Measurements from ENCODE around the gene KRTAP5-6. TPM values are rescaled to one million over a fixed set of nuclear protein-coding genes. Genes with fewer than 3 reads are reported as not detected.

The KRTAP5-6 gene, protein sequence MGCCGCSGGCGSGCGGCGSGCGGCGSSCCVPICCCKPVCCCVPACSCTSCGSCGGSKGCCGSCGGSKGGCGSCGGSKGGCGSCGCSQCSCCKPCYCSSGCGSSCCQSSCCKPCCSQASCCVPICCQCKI
- total RNA-seq = not detected

DNA sequence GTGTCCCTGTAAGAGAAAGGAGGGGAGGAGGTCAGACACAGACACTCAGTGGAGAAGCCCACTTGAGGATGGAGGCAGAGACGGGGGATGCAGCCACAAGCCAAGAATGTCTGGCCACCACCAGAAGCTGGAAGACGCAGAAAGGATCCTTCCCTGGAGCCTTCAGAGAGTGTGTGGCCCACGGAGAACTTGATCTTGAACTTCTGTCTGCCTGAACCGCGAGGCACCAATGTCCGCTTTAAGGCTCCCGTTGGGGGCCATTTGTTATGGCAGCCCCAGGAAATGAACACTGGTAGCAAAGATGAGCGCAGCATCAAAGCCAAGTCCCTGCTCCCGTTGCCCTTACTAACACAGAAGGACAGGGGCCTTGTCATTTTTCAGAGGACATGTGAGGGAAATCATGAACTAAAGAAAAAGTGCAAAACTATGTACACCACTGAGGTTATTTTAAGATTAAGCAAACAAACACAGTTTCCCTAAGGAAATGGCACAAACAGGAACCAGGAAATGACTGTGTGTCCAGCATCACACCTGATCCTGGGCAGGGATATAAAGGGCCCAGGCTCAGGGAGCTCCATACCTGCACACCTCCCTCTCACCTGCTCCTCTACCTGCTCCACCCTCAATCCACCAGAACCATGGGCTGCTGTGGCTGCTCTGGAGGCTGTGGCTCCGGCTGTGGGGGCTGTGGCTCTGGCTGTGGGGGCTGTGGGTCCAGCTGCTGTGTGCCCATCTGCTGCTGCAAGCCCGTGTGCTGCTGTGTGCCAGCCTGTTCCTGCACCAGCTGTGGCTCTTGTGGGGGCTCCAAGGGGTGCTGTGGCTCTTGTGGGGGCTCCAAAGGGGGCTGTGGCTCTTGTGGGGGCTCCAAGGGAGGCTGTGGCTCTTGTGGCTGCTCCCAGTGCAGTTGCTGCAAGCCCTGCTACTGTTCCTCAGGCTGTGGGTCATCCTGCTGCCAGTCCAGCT is at the start of gene KRTAP5-6:
KRTAP5-6 (plus strand) TSS at position 588 of the 963 bp plus-strand sequence; CDS start at position 639, 51 bp downstream.
- POLR2A ChIA-PET = no interaction called here
- CTCF ChIA-PET = interaction anchor here (1.2 to 3.8 kb wide), 3 partner anchors 44 to 185 kb away, joined by 3 to 21 read pairs (median 4); no protein-coding TSS in a partner anchor

DNA sequence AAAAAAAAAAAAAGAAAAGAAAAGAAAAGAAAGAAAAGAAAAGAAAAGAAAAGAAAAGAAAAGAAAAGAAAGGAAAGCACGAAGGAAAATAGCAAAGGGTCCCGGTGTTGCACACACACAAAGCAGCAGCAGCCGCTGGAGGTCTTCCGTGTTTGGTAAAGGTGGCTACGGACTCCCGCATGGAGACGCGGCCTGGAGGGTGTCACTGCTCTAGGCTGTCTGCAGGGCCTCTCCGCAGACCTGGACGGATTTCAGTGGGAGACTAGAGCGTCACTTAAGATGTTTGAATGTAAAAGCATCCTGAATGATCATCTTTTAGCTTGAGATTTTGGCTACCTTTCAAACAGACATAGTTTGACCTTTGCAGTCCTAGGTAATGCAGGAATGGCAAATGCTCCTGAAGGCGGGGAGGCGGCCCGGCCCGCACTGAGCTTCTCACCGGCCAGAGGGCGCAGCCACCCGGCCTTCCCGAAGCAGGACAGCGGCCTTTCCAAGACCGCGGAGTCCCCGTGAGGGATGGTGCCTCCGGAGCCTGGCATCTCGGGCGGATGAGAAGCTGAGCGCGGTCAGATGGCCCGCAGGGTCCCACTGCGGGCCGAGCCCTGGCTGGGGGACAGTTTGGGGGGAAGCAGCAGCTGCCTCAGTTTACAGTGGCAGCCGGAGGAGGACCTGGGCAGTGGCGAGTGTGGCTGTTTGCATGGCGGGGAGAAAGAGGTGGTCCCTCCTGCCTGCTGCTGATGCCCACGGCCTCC is 48.9 kb upstream of the KRTAP5-6 start:
- ChIA-PET POLR2A (no interaction called here), CTCF (no interaction called here)

GRCh38 chr11:1648653-1649420 is 48.2 kb upstream of the KRTAP5-6 start:
- ChIA-PET POLR2A (no interaction called here), CTCF (interaction anchor here (2.0 kb wide), 1 partner anchor 184 kb away, joined by 4 read pairs; no protein-coding TSS in a partner anchor)

DNA sequence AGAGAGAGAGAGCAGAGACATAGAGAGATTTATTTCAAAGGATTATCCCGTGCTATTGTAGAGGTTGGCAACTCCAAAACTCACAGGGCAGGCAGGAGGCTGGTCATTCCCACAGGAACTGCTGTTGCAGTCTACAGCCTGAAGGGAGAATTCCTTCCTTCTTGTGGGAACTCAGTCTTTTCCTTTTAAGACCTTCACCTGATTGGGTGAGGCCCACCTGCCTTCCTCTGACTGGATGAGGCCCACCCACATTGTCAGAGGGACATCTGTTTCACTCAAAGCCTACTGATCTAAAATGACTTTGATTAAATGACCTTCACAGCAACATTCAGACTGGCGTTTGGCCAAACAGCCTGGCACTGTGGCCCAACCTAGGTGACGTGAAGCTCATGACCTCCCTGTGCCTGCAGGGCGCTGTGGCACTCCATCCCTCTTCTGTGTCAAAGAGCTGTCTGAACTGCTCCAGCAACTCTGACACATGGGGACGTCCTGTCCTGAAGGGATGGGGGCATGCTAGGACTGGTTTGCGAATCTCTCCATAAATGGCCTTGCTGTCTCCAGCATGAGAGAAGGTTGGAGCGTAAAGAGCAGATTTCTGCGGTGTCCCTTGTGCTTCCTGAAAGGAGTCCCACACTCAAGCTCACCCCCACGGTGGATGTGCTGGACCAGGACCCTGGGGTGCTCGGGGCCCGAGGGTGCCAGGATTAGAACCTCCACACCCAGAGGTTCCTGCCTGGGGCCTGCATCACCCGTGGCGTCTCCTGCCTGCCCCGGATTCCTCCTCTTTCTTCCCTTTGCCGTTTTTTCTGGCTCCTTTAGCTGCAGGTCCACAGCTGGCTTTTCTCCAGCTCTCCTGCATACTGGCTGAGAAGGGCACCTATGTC is 46.7 kb upstream of the KRTAP5-6 start:
- CTCF ChIA-PET = interaction anchor here (1.0 to 2.0 kb wide), 5 partner anchors 10 to 506 kb away, joined by 3 to 6 read pairs (median 4); no protein-coding TSS in a partner anchor
- POLR2A ChIA-PET = no interaction called here

DNA sequence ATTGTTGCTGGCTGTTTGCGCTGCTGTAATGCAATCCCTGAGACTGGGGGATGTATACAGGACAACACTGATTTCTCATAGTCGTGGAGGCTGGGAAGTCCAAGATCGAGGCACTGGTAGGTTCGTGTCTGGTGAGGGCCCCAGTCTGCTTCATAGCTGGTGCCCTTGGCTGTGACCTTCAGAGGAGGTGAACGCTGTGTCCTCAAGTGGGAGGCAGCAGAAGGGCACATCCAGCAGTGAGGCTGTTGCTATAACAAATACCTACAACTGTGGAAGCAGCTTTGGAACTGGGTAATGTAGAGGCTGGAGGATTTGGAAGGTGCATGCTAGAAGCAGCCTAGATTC is 46.1 kb upstream of the KRTAP5-6 start:
- POLR2A ChIA-PET = no interaction called here
- CTCF ChIA-PET = interaction anchor here (1.0 to 2.5 kb wide), 6 partner anchors 11 to 506 kb away, joined by 3 to 10 read pairs (median 4); no protein-coding TSS in a partner anchor

DNA sequence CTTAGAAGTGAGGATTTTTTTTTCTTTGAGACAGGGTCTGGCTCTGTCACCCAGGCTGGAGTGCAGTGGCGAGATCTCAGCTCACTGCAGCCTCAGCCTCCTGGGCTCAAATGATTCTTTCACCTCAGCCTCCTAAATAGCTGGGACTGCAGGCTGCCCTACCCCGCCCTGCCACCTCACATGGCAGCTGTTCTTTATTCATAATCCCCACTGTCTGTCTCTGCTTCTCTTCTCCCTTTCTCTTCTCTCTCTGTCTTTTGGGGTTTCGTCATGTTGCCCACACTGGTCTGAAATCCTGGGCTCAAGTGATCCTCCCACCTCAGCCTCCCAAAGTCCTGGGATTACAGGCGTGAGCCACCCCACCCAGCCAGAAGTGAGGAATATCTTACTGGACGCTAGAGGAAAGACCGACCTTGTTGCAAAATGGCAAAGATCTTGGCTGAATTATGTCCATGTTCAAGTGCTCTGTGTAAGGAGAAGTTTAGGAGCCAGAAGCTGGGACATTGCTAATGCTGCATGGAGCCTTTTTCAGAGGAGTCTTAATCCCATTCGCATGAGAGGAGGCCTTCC is 45.5 kb upstream of the KRTAP5-6 start:
- POLR2A ChIA-PET = no interaction called here
- CTCF ChIA-PET = interaction anchor here (1.0 to 2.5 kb wide), 4 partner anchors 12 to 505 kb away, joined by 3 to 10 read pairs (median 6); no protein-coding TSS in a partner anchor

- POLR2A ChIA-PET = no interaction called here
- CTCF ChIA-PET = interaction anchor here (0.6 to 2.8 kb wide), 40 partner anchors 8 to 505 kb away, joined by 3 to 57 read pairs (median 4); partner anchors contain the start of genes KRTAP5-6 and SYT8
These were observed 45.0 kb upstream of the KRTAP5-6 start for GRCh38 chr11:1652026-1652425.

DNA sequence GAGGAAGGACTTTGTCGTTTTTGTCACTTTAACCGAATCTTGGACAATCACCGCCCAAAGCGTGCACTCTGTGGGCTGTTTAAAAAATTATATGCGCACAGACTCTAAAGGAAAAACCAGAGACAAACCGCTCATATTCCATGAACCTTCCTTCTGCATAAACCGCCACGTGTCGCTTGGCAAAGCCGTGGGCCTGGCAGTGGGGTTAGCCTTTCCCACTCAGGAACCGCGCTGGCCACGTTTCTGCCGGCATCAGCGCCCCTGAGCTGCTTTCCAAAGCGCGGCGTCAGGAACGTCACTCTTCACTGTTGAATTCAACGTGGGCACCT is 44.6 kb upstream of the KRTAP5-6 start:
- CTCF ChIA-PET = interaction anchor here (0.6 to 2.8 kb wide), 41 partner anchors 8 to 504 kb away, joined by 3 to 57 read pairs (median 4); partner anchors contain the start of genes KRTAP5-6 and SYT8
- POLR2A ChIA-PET = no interaction called here

DNA sequence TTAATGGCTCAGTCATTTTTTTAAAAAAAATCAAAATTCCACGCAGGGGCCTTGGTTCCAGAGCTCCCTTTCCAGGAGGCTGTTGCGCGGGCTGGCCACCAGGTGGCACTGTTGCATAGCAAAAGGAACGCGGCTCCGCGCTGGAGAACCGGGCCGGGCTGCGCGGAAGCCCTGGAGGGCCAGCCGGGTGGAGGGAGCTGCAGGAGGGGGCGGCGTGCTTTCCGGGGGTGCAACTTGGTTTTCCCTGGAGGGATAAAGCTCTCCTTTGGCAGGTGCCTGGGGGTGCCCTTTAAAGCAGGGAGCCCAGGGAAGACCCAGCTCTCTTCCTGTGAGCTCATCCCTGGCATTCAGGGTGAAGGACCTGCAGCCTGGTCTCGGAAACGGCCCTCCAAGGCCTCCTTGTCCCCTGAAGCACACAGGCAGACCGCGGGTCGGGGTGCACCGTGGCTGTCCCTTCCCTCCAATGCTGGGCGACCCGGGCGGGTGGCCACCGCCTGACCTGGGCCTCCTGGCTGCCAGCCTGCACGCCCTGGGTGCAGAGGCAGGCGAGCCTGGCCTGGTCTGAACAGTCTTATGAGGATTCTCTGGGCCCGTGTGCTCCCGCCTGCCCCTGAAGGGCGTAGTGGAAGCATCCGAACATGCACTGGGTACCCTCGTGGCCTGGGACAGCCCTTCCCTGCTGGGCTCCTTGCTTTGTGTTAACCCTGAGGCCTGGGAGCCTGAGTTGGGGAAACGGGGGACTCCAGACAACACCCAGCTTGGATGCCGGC is 44.0 kb upstream of the KRTAP5-6 start:
- ChIA-PET CTCF (interaction anchor here (0.6 to 2.8 kb wide), 41 partner anchors 8 to 504 kb away, joined by 3 to 57 read pairs (median 4); partner anchors contain the start of genes KRTAP5-6 and SYT8), POLR2A (no interaction called here)

DNA sequence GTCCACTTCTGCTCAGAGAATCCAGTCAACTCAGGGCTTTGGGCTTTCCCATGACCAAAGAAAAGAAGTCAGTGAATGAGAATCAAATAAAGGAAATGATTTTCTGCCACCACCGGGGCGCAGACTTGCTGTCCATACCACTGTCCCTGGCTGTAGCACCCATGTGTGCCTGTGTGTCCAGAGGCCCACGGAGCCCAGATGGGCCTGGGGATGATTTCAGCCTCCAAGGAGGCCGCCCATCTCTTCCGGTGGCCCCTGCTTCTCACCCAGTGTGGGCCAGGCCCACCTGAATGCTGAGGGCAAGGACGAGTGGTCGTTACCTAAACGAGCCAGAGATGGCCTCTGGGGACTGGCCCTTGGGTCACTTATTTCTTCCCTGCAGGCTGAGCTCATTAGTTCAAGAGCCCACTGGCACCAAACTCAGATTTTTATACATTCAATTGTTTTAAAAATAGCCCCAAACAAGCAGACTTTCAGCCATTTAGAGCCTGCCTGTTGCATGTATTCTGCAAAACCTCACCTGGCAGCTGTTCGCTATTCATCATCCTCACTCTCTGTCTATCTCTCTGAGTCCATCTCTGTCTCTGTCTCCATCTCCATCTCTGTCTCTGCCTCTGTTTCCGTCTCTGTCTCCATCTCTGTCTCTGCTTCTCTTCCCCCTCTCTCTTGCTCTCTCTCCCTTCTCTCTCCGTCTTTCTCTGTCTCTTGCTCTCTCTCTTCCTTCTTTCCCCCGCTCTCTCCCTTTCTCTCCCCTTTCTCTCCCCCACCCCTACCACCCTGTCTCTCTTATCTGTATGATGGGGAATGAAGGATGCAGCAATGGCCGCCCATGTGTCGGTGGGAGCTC is 43.2 kb upstream of the KRTAP5-6 start:
- POLR2A ChIA-PET = no interaction called here
- CTCF ChIA-PET = interaction anchor here (1.2 to 2.8 kb wide), 13 partner anchors 14 to 503 kb away, joined by 4 to 57 read pairs (median 8); partner anchors contain the start of genes KRTAP5-6 and SYT8

DNA sequence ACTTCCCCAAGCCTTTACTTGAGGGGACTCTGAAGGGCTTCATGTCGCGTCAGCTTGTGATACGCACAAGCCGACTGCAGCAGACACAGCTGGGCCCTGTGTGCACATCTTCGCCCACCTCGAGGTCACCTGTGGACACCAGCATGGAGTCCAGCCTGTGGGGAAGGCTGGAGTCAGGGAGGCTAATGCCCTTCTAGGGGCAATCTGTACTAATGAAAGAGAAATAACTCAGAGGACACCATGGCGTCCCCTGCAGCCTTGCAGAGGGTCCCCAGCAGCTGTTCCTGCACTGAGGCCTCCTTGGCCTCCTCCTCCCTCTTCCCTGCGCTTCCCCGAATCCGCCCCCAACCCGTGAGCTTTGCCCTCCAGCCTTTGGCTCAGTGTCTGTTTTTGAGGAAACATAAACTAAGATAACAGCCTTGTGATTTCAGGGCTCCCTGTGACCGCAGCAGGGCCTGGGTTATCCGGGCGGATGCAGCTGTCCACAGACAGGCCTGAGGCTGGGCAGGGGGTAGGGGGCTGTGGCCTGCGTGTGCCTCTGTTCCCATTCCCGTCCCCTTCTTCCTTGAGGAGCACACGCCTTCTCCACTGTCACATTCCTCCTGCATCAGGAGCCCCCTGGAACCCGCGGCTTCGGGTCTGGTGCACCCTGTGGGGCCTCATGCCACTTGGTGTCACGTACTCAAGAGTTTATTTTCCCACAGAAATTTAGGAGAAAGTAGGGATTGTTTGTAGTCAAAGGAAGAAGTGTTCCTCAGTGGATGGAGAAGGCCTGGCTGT is 42.4 kb upstream of the KRTAP5-6 start:
- ChIA-PET CTCF (interaction anchor here (1.2 to 2.8 kb wide), 4 partner anchors 40 to 502 kb away, joined by 4 to 57 read pairs (median 16); partner anchors contain the start of gene SYT8), POLR2A (no interaction called here)

GRCh38 chr11:1655168-1656060 is 41.6 kb upstream of the KRTAP5-6 start:
- CTCF ChIA-PET = no interaction called here

DNA sequence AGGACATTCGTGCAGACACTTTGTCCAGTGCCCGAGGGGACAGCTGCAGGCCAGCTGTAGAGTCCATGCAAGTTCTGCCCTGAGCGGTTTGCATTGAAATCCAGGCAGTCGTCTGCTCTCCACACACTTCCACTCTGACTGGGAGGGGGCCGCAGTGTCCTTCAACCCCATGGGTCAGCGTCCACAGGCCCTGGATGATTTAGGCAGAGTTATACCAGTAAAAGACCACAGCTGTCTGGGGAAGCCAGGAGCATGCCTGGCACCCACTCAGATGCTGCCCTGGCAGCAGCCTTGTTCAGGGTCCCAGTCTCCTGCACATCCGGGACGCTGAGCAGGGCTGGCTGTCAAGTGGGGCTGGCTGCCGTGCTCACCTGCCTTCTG is 40.9 kb upstream of the KRTAP5-6 start:
- CTCF ChIA-PET = no interaction called here
- POLR2A ChIA-PET = no interaction called here

More at GRCh38 chr11:1655168-1656060, 41.6 kb upstream of the KRTAP5-6 start:
- POLR2A ChIA-PET = no interaction called here

DNA sequence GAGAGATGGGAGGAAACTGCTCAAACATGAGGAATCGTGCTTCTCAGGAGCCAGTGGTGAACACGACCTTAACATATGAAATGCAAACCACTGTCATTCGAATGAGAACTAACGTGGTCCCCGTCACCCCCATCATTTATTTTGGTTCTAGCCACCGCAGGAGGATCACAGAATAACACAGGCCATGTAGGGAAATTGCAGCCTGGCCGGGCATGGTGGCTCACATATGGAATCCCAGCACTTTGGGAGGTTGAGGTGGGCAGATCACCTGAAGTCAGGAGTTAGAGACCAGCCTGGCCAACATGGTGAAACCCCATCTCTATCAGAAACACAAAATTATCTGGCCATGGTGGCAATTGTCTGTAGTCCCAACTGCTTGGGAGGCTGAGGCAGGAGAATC is 40.3 kb upstream of the KRTAP5-6 start:
- ChIA-PET POLR2A (no interaction called here), CTCF (no interaction called here)
